ENCODE results near the gene PPP1R15B.
A peak's percentile ranks its signal among the peaks of the same experiment; 100 is the strongest.

Gene PPP1R15B

DNA sequence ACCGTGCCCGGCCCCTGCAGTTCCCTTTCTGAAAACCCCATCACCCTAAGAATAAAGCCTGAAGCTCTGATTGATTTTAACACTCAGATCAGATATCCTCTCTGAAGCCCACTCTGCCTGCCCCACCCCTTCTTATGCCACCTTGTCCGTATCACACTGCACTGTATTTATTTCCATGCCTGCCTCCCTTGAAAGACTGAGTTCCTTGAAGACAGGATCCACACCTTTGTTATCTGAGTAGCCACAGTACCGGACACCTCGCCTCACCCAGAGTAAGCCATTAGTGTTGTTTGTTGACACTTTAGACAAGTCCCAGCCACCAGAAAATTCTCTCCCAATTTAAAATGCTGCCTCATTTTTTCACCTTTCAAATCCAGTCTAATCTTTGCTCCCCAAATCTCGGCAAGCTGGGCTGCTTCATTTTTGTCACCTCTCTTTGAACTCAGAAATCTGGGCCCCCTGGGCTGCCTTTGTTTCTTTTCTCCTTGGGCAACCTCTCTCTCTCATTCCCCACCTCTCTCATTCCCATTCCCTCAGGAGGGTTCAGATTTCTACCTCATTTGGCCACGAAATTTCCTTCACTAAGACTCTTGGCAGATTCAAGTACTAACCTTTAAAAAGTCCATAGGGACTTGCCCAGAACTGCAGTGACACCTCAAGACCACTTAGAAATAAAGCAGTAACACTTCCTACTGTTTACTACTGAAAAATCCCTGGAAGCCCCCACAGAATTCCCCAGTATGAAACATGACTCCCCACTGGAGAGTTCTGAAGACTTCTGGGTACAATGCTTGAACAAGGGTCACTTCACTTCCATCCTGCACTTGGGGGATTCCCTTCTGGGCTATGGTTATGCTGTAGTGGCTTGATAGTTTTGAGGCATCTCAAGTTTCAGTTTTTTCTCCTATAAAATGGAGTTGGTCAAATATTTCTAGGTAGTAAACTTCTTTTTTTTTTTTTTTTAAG is 8.7 kb upstream of the PPP1R15B start:
- no peak for DNase-seq

DNA sequence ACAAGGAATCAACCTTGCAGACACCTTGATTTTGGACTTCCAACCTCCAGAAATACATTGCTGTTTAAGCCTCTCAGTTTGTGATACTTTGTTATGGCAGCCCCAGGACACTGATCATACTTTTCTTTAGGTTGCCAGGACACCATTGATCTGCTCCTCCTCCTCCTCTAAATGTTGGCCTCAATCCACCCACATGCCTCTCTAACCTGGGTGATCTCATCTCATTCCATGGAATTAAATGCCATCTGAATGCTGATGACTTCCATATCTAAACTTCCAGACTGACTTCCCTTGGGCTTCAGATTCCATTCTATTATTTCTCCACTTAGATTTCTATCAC is 7.4 kb upstream of the PPP1R15B start:
- DNase-seq: no peak

GRCh38 chr1:204418174-204419063 is 6.8 kb upstream of the PPP1R15B start:
- no peak for DNase-seq

DNA sequence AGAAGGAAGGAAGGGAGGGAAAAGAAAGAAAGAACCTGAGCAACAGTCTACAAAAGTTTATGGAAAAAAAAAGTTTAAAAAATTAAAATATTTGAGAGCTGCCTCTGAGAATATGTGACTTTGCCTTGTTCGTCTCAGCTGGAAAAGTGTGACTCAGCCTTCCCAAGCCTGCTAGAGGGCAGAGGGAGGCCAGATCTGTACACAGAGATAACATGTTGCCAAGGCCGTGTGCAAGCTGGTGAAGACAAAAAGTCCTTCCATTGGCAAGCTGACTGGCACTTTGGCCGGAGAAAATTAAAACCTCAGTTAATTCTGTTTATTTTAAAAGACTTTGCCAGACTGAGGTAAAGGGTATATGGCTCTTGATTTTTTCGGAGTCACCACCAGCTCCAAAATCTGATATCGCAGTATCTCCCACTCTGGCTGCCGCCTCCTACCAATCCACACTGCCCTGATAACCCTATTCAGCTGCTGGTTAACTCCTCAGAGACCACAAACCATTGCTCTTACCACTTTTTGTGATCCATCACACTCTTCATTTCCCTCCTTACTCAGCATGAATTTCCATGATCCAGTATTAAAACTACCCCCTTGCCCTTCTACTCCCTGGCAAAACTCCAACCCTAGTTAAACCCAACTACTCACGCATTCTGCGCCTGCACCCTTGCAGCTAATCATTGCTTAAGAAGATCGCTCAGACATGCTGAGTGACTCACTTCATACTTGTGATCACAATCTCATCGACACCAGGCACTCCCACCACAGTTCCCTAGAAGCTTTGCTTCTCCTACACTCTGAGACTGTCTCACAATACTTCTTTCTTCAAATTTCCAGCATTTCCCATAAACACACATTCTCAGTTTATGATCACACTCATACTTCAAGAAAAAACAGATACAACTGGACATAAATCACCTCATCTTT is 5.7 kb upstream of the PPP1R15B start:
- DNase-seq: no peak

- no peak for DNase-seq
Observed at GRCh38 chr1:204416589-204417073, 5.0 kb upstream of the PPP1R15B start.

DNA sequence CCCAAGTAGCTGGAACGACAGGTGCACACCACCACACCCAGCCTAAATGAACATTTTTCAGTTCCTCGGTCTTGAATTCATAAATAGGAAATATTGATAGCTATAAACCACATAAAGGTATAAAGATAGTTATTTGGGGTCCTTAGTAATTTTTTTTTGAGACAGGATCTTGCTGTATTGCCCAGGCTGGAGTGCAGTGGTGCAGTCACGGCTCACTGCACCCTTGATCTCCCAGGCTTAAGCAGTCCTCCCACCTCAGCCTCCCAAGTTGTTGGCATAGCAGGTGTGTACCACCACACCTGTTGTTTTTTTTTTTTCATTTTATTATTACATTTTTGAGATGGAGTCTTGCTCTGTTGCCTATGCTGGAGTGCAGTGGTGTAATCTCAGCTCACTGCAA is 3.7 kb upstream of the PPP1R15B start:
- DNase-seq: no peak

DNA sequence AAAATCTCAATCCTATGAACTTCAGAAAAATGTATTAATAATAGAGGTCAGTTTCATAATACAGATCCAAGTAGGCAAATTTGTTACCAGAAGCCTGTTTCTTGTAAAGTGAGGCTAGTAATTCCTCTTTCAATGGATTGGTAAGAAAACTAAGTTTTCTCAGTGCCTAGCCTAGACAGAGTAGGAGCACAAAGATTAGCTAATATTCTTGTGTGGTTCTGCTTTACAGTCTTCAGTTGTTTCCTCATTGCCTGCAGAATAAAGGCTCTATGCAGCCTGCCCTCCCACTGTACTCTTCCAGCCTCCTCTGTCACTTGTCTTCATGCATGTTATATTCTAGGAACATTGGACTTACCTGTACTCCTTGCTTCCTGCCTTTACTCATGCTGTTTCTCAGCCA is 2.4 kb upstream of the PPP1R15B start:
- DNase-seq: no peak

GRCh38 chr1:204413170-204413535 is 1.5 kb upstream of the PPP1R15B start:
- no peak for DNase-seq

- no peak for DNase-seq
Observed at GRCh38 chr1:204410688-204411450, 748 bp downstream of the PPP1R15B start.

GRCh38 chr1:204409836-204410687 is 1.6 kb downstream of the PPP1R15B start:
- DNase-seq: peak; percentile 27

GRCh38 chr1:204409123-204409522 is 2.5 kb downstream of the PPP1R15B start:
- no peak for DNase-seq

GRCh38 chr1:204408602-204409001 is 3.0 kb downstream of the PPP1R15B start:
- no peak for DNase-seq

GRCh38 chr1:204408074-204408507 is 3.5 kb downstream of the PPP1R15B start:
- DNase-seq: peak; percentile 33

DNA sequence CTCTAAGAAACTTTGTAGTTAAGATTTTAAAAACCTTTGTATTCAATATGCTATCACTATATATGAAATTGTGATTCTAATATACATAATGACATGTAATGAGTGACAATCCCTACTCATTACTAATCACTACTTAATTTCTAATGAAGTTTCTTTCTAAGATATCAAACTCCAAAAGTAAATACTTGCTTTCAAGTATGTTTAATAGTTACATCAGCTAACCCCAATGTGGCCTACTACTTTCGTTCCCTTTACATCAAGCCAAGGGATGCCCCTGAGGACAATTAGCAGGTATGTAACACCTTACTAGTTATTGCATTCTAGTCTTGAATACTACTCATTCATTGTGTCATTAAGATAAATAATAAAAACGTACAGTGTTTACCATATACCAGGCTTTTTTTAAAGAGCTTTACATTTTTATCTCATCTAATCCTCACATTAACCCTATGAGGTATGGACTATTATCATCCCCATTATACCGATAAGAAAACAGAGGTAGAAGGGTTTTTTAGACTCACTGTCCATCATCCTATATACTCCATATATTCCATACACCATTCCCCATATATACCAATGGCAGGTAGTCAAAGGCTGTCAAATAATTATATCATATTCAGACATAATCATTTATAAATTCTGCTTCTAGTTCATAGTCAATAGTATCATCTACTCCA is 4.2 kb downstream of the PPP1R15B start:
- no peak for DNase-seq

- DNase-seq: no peak
Observed at GRCh38 chr1:204406621-204407020, 5.0 kb downstream of the PPP1R15B start.

- no peak for DNase-seq
Observed at GRCh38 chr1:204405988-204406387, 5.6 kb downstream of the PPP1R15B start.

DNA sequence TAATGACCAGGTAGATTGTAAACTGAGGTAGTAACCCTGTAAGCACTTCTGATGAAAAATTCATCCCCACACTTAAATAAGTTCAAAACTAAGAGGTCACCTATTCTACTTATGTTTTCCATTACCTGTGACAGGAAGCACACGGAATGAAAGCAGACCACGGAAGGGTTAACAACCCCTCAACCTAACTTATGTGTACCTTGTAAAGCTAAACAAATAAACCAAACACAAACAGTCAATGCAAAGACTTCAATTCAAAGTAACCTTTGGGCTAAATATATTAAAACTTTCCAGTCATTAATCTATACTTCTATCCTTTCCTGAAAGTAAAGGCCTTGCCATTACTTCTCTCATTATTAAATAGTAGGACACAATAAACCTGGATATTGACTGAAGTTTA is 7.0 kb downstream of the PPP1R15B start:
- no peak for DNase-seq

- DNase-seq: no peak
Observed at GRCh38 chr1:204402391-204402790, 9.2 kb downstream of the PPP1R15B start.

DNA sequence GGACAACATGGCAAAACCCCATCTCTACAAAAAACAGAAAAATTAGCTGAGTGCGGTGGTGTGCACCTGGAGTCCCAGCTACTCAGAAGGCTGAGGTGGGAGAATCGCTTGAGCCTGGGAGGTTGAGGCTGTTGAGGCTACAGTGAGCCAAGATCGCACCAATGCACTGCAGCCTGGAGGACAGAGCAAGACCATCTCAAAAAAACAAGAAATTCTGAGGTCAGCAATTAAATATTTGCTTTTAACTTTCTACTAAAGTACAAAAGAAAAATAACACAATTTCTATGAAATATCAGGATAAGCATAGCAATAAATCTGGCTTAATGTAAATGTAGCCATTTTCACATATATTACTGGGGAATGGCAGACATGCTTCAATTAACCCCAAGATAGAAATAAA is 9.9 kb downstream of the PPP1R15B start:
- DNase-seq: no peak

- no peak for DNase-seq
Observed at GRCh38 chr1:204400882-204401510, 10.6 kb downstream of the PPP1R15B start.
